K562 (cell line): Measurements from ENCODE around the gene LENEP. TPM values are rescaled to one million over a fixed set of nuclear protein-coding genes. Genes with fewer than 3 reads are reported as not detected.

Source experiments
- ATAC-seq: fragments of 200-7000 bp; cut with Tn5 transposase; 3 replicates; pipeline ENCODE4 v1.9.1; 2020; ENCODE audit warnings: moderate library complexity
- BruUV-seq: library from RNA; stranded (reverse); fragments of 400-500 nt; replicated peaks from 2 replicates; lab custom pipeline; 2021; lab: Mats Ljungman, UMichigan
- CTCF ChIA-PET: fragments of 300-600 bp; formaldehyde crosslinking; extraction: SDS; loops from one replicate; lab custom pipeline; 2021; ENCODE audit warnings: low intra/inter-chr PET ratio; lab: Yijun Ruan, JAX
- POLR2A ChIA-PET: fragments of 300-600, 350-650 bp; sonication (Branson Sonifier 250); formaldehyde crosslinking; extraction: SDS; loops from one replicate; lab custom pipeline; 2021; ENCODE audit warnings: antibody characterized with exemption, inconsistent platforms; lab: Yijun Ruan, JAX
- DNase-seq, 4 experiments: peaks; one replicate each; pipeline versions ENCODE4 v3.0.0 to v3.0.0-alpha.2; 2011 to 2018; ENCODE audit warnings: low spot score in 3 of 4, mixed read lengths in 3 of 4; ENCODE audit errors: extremely low read depth in 1 of 4
- FAIRE-seq: peaks from 2 replicates; lab custom pipeline; 2011; peaks lifted over from hg19 to GRCh38; lab: Jason Lieb, UNC
- H2AFZ ChIP-seq: 2 replicates; pipeline ENCODE4 v1.6.0; 2011; ENCODE audit warnings: low read depth, low read length, control low read depth, inconsistent platforms
- H3K27ac ChIP-seq: fragments of 200-600 bp; 3 replicates; pipeline ENCODE4 v1.8.0; 2011; ENCODE audit warnings: low read depth, mild to moderate bottlenecking, control low read depth, inconsistent platforms, low read length, moderate library complexity, mixed read lengths; ENCODE audit errors: extremely low read depth
- H3K27me3 ChIP-seq, 2 experiments: fragments of 300-600 bp in 1 of 2; 2 replicates in 1 of 2; 3 replicates in 1 of 2; pipeline versions ENCODE4 v1.6.0 to v1.8.0; 2011; ENCODE audit warnings: inconsistent platforms in 2 of 2, low read length in 2 of 2, mild to moderate bottlenecking in 1 of 2, mixed read lengths in 1 of 2, moderate library complexity in 1 of 2; ENCODE audit not compliant: control insufficient read depth in 2 of 2, insufficient read depth in 2 of 2
- H3K36me3 ChIP-seq: fragments of 300-600 bp; 3 replicates; pipeline ENCODE4 v1.8.0; 2011; ENCODE audit warnings: mild to moderate bottlenecking, low read length, inconsistent platforms; ENCODE audit not compliant: control insufficient read depth, insufficient read depth
- H3K4me1 ChIP-seq, 2 experiments: fragments of 200-600 bp in 1 of 2; replicated peaks in 1 of 2; 2 replicates in 1 of 2; 3 replicates in 1 of 2; pipeline versions ENCODE4 v1.5.1 to v1.8.0; 2011; ENCODE audit warnings: inconsistent platforms in 2 of 2, low read length in 2 of 2, mild to moderate bottlenecking in 1 of 2, mixed read lengths in 1 of 2, moderate library complexity in 1 of 2; ENCODE audit not compliant: control insufficient read depth in 2 of 2, insufficient read depth in 2 of 2
- H3K4me2 ChIP-seq: 2 replicates; pipeline ENCODE4 v1.6.1; 2011; ENCODE audit warnings: low read length, control low read depth, inconsistent platforms, mixed read lengths; ENCODE audit not compliant: insufficient read depth
- H3K4me3 ChIP-seq: fragments of 200-600 bp; sonication (generic), shearing (Covaris generic); 2 replicates; pipeline ENCODE4 v1.5.1; 2016; ENCODE audit warnings: control low read depth, inconsistent platforms
- H3K79me2 ChIP-seq: fragments of 200-600 bp; 3 replicates; pipeline ENCODE4 v1.8.0; 2011; ENCODE audit warnings: low read length, inconsistent platforms; ENCODE audit not compliant: control insufficient read depth, insufficient read depth
- H3K9ac ChIP-seq, 2 experiments: 2 replicates each; pipeline versions ENCODE4 v1.6.0 to v1.6.1; 2011; ENCODE audit warnings: low read depth in 2 of 2, low read length in 2 of 2, control low read depth in 1 of 2, inconsistent platforms in 1 of 2, mild to moderate bottlenecking in 1 of 2, mixed read lengths in 1 of 2; ENCODE audit not compliant: insufficient read depth in 1 of 2
- H3K9me1 ChIP-seq: one replicate; pipeline ENCODE4 v1.6.0; 2011; ENCODE audit warnings: inconsistent platforms, mild to moderate bottlenecking, low read length, moderate library complexity; ENCODE audit not compliant: control insufficient read depth, insufficient read depth
- H3K9me3 ChIP-seq: replicated peaks from 2 replicates; pipeline ENCODE4 v1.5.1; 2011; ENCODE audit warnings: low read depth, low read length, inconsistent platforms; ENCODE audit not compliant: control insufficient read depth, insufficient read depth
- H4K20me1 ChIP-seq: replicated peaks from 2 replicates; pipeline ENCODE4 v1.6.1; 2011; ENCODE audit warnings: low read length, inconsistent platforms, mixed read lengths; ENCODE audit not compliant: control insufficient read depth, insufficient read depth
- NFXL1 ChIP-seq: fragments of 450-650 bp; formaldehyde crosslinking; IDR thresholded peaks from 2 replicates; pipeline ENCODE4 v1.4.0; 2021; ENCODE audit warnings: mild to moderate bottlenecking
- SPI1 ChIP-seq: IDR thresholded peaks from 2 replicates; pipeline ENCODE4 v1.6.1; 2011; ENCODE audit warnings: low read depth, low read length, control low read depth, borderline replicate concordance
- WGBS: fragments of 100-300 bp; shearing (Covaris generic); methylation state at CpG from one replicate; pipeline ENCODE4 v1.1.6; 2016; ENCODE audit warnings: low coverage, mixed read lengths; ENCODE audit not compliant: insufficient coverage; ENCODE audit errors: missing lambda C conversion rate; 5-methylcytosine and 5-hydroxymethylcytosine counted together
- in situ Hi-C: fragments of 300-500 bp; cut with MboI; formaldehyde crosslinking; loops from 4 replicates; pipeline ENCODE4 v1.15.0; 2018; ENCODE audit warnings: inconsistent platforms, mixed read lengths
- intact Hi-C: fragments of 100-400 bp; cut with micrococcal nuclease; formaldehyde crosslinking; loops from 2 replicates; pipeline ENCODE4 v1.14.2; 2022
- polyA plus RNA-seq, 8 experiments: library from polyadenylated mRNA; depleted of rRNA in 4 of 8; stranded (reverse) in 5 of 8; unstranded in 3 of 8; fragments of >200 nt; fragmentation: Nextera tagmentation in 2 of 8; fragmentation: Illumina TruSeq in 1 of 8; extraction: Ambion mirVana in 2 of 8; extraction: Trizol in 1 of 8; gene quantifications; 2 replicates each; pipeline versions ENCODE4 v1.2.1 to v1.2.3, GENCODE V29; 2011 to 2014; ENCODE audit warnings: inconsistent platforms in 1 of 8, missing spikeins in 1 of 8
- total RNA-seq, 7 experiments: library from RNA; depleted of rRNA in 6 of 7; stranded (reverse); fragments of >200 nt in 6 of 7; fragmentation: Illumina TruSeq in 2 of 7; extraction: Trizol in 2 of 7; gene quantifications; 2 replicates each; pipeline versions ENCODE4 v1.2.1 to v1.2.3, GENCODE V29; 2011 to 2021; ENCODE audit warnings: low replicate concordance in 1 of 7
- TF ChIP-seq, protein P1 (sequence below), 3 experiments: fragments of 200-800 bp in 1 of 3; sonication (Bioruptor generic) in 1 of 3; sonication (generic) in 1 of 3; formaldehyde crosslinking in 1 of 3; IDR thresholded peaks; 2 replicates each; pipeline versions ENCODE4 v1.6.1 to v1.8.0; 2016 to 2022; ENCODE audit warnings: mild to moderate bottlenecking in 2 of 3, missing compliant biosample characterization in 2 of 3, missing genetic modification characterization in 2 of 3, missing genetic modification reagents in 1 of 3

The LENEP gene
- total and polyA plus RNA-seq, 9 of the 15 experiments (the other 6 are each of a cell fraction or from before 2014, with no cell fraction given): 0.23 to 0.87 (median 0.67) TPM; not detected in 5

DNA sequence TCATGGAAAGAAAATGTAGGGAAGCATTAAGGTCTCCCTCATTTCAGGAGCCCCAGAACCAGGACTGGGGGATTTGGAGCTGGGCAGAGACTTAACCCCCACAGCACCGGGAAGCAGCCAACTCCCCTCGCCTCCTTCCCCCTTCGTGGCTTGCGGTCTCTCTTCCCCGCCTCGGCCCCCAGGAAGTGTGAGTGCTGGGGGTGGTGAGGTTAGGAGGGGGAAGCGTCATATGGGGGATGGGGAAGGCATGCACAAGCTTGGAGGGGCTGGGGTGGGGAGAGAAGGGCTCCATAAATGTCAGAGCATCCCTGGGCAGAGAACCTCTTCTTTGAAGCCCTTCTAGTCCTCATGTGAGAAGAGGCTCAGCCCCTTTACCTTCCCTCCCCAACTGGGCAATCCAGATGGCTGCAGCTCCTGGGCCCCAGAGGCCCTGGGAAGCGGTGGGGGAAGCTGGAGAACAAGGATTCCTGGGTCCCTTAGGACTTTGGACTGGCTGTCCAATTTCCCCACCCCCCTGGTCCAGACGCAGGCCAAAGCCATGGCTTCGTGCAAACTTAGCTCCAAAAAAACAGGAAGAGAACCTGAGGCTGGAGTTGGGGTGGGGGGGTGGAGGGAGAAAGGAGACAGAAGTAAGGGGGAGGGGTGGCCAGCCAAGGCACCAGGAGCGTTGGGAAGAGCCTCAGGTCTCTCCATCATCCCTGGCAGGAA, 17.0 kb downstream of the LENEP start:
- Histone ChIP-seq H3K4me2 (no peak overlapping the region), H3K4me3 (no peak overlapping the region), H3K9me3 (no peaks in the 10 kb centered on the region), H3K9ac (peak overlapping the region in 1 of 2 experiments; percentile 85; a peak in 1 of 4 replicates), H3K36me3 (peaks cover 74% of the 10 kb centered on the region; the same call in 2 of the 3 replicates), H3K4me1 (peaks cover 81 to 86% of the 10 kb centered on the region in 2 experiments), H3K79me2 (peaks cover 82% of the 10 kb centered on the region), H4K20me1 (peaks cover 3% of the 10 kb centered on the region), H3K9me1 (no peaks in the 10 kb centered on the region), H3K27ac (no peak overlapping the region; the same call in 2 of the 3 replicates), H2AFZ (no peak overlapping the region), H3K27me3 (no peaks in the 10 kb centered on the region)
- WGBS: 16% methylated on average over 8 of the region's 11 CpGs
- intact Hi-C loops (no loop called here), in situ Hi-C loops (no loop called here)
- POLR2A ChIA-PET: interaction anchor here (0.7 to 1.3 kb wide), 2 partner anchors 9 to 41 kb away, joined by 5 read pairs; partner anchors contain the start of gene ADAM15
- ATAC-seq (no peak), DNase-seq (no peak), FAIRE-seq (no peak)
- BruUV-seq: no TSS peak
- CTCF ChIA-PET: no interaction called here
- TF ChIP-seq, protein P1, sequence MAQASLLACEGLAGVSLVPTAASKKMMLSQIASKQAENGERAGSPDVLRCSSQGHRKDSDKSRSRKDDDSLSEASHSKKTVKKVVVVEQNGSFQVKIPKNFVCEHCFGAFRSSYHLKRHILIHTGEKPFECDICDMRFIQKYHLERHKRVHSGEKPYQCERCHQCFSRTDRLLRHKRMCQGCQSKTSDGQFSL (CRISPR knock-in tag; IDR thresholded peaks at IDR 0.05): no peak
- TF ChIP-seq, protein P1 (tag; IDR thresholded peaks at IDR 0.05): peak in 1 of 2 experiments; percentile 61; a peak in 1 of 4 replicates
- TF ChIP-seq SPI1 (peak; percentile 49; the same call in 1 of the 2 replicates), NFXL1 (CRISPR knock-in tag) (no peak)
